ENCODE measurements around the gene MYOD1.

Gene MYOD1

DNA sequence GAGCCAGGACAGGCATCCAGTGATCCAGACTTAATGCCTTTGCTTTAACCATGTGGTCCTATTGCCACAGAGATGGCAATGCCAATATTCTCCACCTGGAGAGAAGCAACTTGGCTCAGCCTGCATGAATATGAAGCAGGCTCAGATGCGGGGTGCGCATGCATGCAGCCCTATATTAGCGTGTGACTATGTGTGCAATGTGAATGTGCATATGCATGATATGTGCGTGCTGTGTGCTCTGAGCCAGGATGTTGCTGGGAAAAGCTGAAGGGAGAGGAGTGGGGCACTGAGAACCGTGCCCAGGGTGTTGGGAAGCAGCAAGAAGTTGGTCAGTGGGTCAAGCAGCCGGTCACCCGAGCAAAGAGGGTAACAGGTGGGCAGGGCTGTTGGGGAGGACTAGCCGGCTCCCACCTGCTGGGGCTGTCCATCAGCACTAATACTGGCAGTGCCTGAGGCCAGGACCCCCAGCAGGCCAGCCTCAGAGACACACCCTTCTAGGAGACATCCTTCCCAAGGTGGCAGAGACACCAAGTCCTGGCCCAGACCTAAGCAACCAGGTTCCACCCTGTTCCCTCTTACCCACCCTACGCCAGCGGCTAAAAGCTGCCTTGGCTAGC lies 24.8 kb upstream of the MYOD1 start:
- TF ChIP-seq CTCF (IDR thresholded peaks at IDR 0.05; ENCODE audit: low read length) (no peak), EZH2 (IDR thresholded peaks at IDR 0.05; ENCODE audit: borderline replicate concordance, low read length) (no peak)
- Histone ChIP-seq H4K20me1 (ENCODE audit: insufficient read depth, low read length) (no peaks in the 10 kb centered on the region), H3K9me3 (ENCODE audit: low read length) (no peaks in the 10 kb centered on the region), H3K4me1 (ENCODE audit: insufficient read depth, low read length, severe bottlenecking) (no peaks in the 10 kb centered on the region), H3K4me3 (ENCODE audit: low read depth, low read length, poor library complexity, severe bottlenecking) (no peak overlapping the region), H3K9ac (ENCODE audit: low read length) (no peak overlapping the region), H3K36me3 (ENCODE audit: insufficient read depth, low read length) (no peaks in the 10 kb centered on the region), H3K27me3 (ENCODE audit: insufficient read depth, low read length) (no peaks in the 10 kb centered on the region), H3K79me2 (ENCODE audit: insufficient read depth, low read length) (no peaks in the 10 kb centered on the region), H2AFZ (ENCODE audit: low read length) (no peak overlapping the region), H3F3A (ENCODE audit: insufficient read depth, low read length) (no peaks in the 10 kb centered on the region), H3K27ac (ENCODE audit: low read depth, low read length, poor library complexity, severe bottlenecking) (no peak overlapping the region), H3K4me2 (ENCODE audit: low read length) (no peak overlapping the region), H3K9me2 (ENCODE audit: low read depth, low read length) (no peaks in the 10 kb centered on the region)

GRCh38 chr11:17695454-17696441 lies 23.6 kb upstream of the MYOD1 start:
- H3K9me3 ChIP-seq (ENCODE audit: low read length): no peaks in the 10 kb centered on the region
- TF ChIP-seq EZH2 (IDR thresholded peaks at IDR 0.05; ENCODE audit: borderline replicate concordance, low read length) (no peak), CTCF (IDR thresholded peaks at IDR 0.05; ENCODE audit: low read length) (no peak)
- no peaks in the 10 kb centered on the region for H3K9me2 ChIP-seq (ENCODE audit: low read depth, low read length)
- H3K4me3 ChIP-seq (ENCODE audit: low read depth, low read length, poor library complexity, severe bottlenecking): no peak overlapping the region
- no peaks in the 10 kb centered on the region for H3K27me3 ChIP-seq (ENCODE audit: insufficient read depth, low read length)
- H3K36me3 ChIP-seq (ENCODE audit: insufficient read depth, low read length): no peaks in the 10 kb centered on the region
- H2AFZ ChIP-seq (ENCODE audit: low read length): no peak overlapping the region
- no peaks in the 10 kb centered on the region for H3K4me1 ChIP-seq (ENCODE audit: insufficient read depth, low read length, severe bottlenecking)
- no peaks in the 10 kb centered on the region for H4K20me1 ChIP-seq (ENCODE audit: insufficient read depth, low read length)
- no peaks in the 10 kb centered on the region for H3K79me2 ChIP-seq (ENCODE audit: insufficient read depth, low read length)
- no peaks in the 10 kb centered on the region for H3F3A ChIP-seq (ENCODE audit: insufficient read depth, low read length)
- H3K4me2 ChIP-seq (ENCODE audit: low read length): no peak overlapping the region
- H3K9ac ChIP-seq (ENCODE audit: low read length): no peak overlapping the region
- H3K27ac ChIP-seq (ENCODE audit: low read depth, low read length, poor library complexity, severe bottlenecking): no peak overlapping the region

- no peaks in the 10 kb centered on the region for H3K36me3 ChIP-seq (ENCODE audit: insufficient read depth, low read length)
- H3K4me1 ChIP-seq (ENCODE audit: insufficient read depth, low read length, severe bottlenecking): no peaks in the 10 kb centered on the region
- no peak overlapping the region for H3K4me3 ChIP-seq (ENCODE audit: low read depth, low read length, poor library complexity, severe bottlenecking)
- H4K20me1 ChIP-seq (ENCODE audit: insufficient read depth, low read length): no peaks in the 10 kb centered on the region
- no peak overlapping the region for H3K27ac ChIP-seq (ENCODE audit: low read depth, low read length, poor library complexity, severe bottlenecking)
- H3K9me3 ChIP-seq (ENCODE audit: low read length): no peaks in the 10 kb centered on the region
- no peaks in the 10 kb centered on the region for H3K27me3 ChIP-seq (ENCODE audit: insufficient read depth, low read length)
- no peaks in the 10 kb centered on the region for H3F3A ChIP-seq (ENCODE audit: insufficient read depth, low read length)
- no peak for TF ChIP-seq EZH2 (IDR thresholded peaks at IDR 0.05; ENCODE audit: borderline replicate concordance, low read length)
- no peak for TF ChIP-seq CTCF (IDR thresholded peaks at IDR 0.05; ENCODE audit: low read length)
- no peak overlapping the region for H3K4me2 ChIP-seq (ENCODE audit: low read length)
- no peak overlapping the region for H3K9ac ChIP-seq (ENCODE audit: low read length)
- no peaks in the 10 kb centered on the region for H3K79me2 ChIP-seq (ENCODE audit: insufficient read depth, low read length)
- H3K9me2 ChIP-seq (ENCODE audit: low read depth, low read length): no peaks in the 10 kb centered on the region
- no peak overlapping the region for H2AFZ ChIP-seq (ENCODE audit: low read length)
These were observed 22.6 kb upstream of the MYOD1 start for GRCh38 chr11:17696741-17697140.

Data from OCI-LY1 (cell line).